Suppressor macrophage treated with lipopolysaccharide for 4 hours (primary cell): Measurements from ENCODE around the gene RPL7A.
A peak's percentile ranks its signal among the peaks of the same experiment; 100 is the strongest.
"Not testable (repeated sequence)": the region's sequence is repeated elsewhere in the genome, so short reads cannot be mapped to it uniquely, and the experiment has no call there.

Experiments used
- DNase-seq: peaks from one replicate; pipeline ENCODE4 v3.0.0-alpha.2; 2020

RPL7A gene

GRCh38 chr9:133371261-133371711 lies 23.3 kb downstream of the RPL7A start:
- DNase-seq: peak; percentile 28

GRCh38 chr9:133372144-133372543 lies 24.1 kb downstream of the RPL7A start:
- no peak for DNase-seq

GRCh38 chr9:133374612-133375115 lies 26.6 kb downstream of the RPL7A start:
- DNase-seq: peak; percentile 60

- DNase-seq: peak; percentile 48
Observed at GRCh38 chr9:133375116-133375723, 27.2 kb downstream of the RPL7A start.

- DNase-seq: peak; percentile 99
Observed at GRCh38 chr9:133375724-133376654, 28.0 kb downstream of the RPL7A start, which contains the start of the genes STKLD1 and SURF4. Gene STKLD1, plus strand, starts transcription at chr9:133376366. Its CDS starts 108 bp downstream, at chr9:133376474. Gene SURF4, minus strand, starts transcription at chr9:133376060. Its CDS starts 91 bp downstream, at chr9:133375969.

- DNase-seq: not testable (repeated sequence)
Observed at GRCh38 chr9:133377280-133377679, 29.3 kb downstream of the RPL7A start.

- DNase-seq: no peak
Observed at GRCh38 chr9:133377721-133378216, 29.8 kb downstream of the RPL7A start.

GRCh38 chr9:133378408-133378962 lies 30.5 kb downstream of the RPL7A start:
- no peak for DNase-seq

- DNase-seq: no peak
Observed at GRCh38 chr9:133379153-133380086, 31.4 kb downstream of the RPL7A start.

GRCh38 chr9:133380734-133381133 lies 32.7 kb downstream of the RPL7A start:
- no peak for DNase-seq

GRCh38 chr9:133382507-133383141 lies 34.6 kb downstream of the RPL7A start:
- DNase-seq: no peak

GRCh38 chr9:133383438-133383837 lies 35.4 kb downstream of the RPL7A start:
- no peak for DNase-seq

GRCh38 chr9:133384736-133385321 lies 36.8 kb downstream of the RPL7A start:
- no peak for DNase-seq

- DNase-seq: no peak
Observed at GRCh38 chr9:133385452-133385851, 37.4 kb downstream of the RPL7A start.

- DNase-seq: no peak
Observed at GRCh38 chr9:133386338-133386737, 38.3 kb downstream of the RPL7A start.

GRCh38 chr9:133387680-133388079 lies 39.7 kb downstream of the RPL7A start:
- no peak for DNase-seq

- no peak for DNase-seq
Observed at GRCh38 chr9:133389025-133389557, 41.1 kb downstream of the RPL7A start.

- DNase-seq: no peak
Observed at GRCh38 chr9:133389562-133389961, 41.5 kb downstream of the RPL7A start.

GRCh38 chr9:133390713-133391112 lies 42.7 kb downstream of the RPL7A start:
- DNase-seq: no peak

GRCh38 chr9:133391449-133391848 lies 43.4 kb downstream of the RPL7A start:
- not testable (repeated sequence) for DNase-seq

- DNase-seq: not testable (repeated sequence)
Observed at GRCh38 chr9:133392308-133392707, 44.3 kb downstream of the RPL7A start.
